MM.1S (cell line): ENCODE data around the gene PWWP2B.

Experiments
- DNase-seq: peaks from one replicate; pipeline ENCODE4 v3.0.0-alpha.2; 2015
- H2AFZ ChIP-seq: fragments of 300-600 bp; sonication (generic); 2 replicates; pipeline ENCODE4 v1.6.0; 2016; ENCODE audit warnings: antibody characterized with exemption, low read length
- H3F3A ChIP-seq: fragments of 300-600 bp; sonication (generic); 2 replicates; pipeline ENCODE4 v1.6.1; 2016; ENCODE audit warnings: mild to moderate bottlenecking, antibody characterized with exemption, low read length, moderate library complexity, mixed read lengths; ENCODE audit not compliant: insufficient read depth
- H3K27ac ChIP-seq: fragments of 300-600 bp; sonication (generic); 2 replicates; pipeline ENCODE4 v1.5.1; 2016; ENCODE audit warnings: mild to moderate bottlenecking, low read length
- H3K27me3 ChIP-seq: fragments of 300-600 bp; sonication (generic); replicated peaks from 2 replicates; pipeline ENCODE4 v1.6.0; 2016; ENCODE audit warnings: low read length; ENCODE audit not compliant: insufficient read depth
- H3K36me3 ChIP-seq: fragments of 300-600 bp; sonication (generic); replicated peaks from 2 replicates; pipeline ENCODE4 v1.6.1; 2016; ENCODE audit warnings: mild to moderate bottlenecking, low read length, mixed read lengths; ENCODE audit not compliant: insufficient read depth
- H3K4me1 ChIP-seq: fragments of 300-600 bp; sonication (generic); 2 replicates; pipeline ENCODE4 v1.6.1; 2016; ENCODE audit warnings: low read length, mixed read lengths
- H3K4me2 ChIP-seq: fragments of 300-600 bp; sonication (generic); 2 replicates; pipeline ENCODE4 v1.6.0; 2016; ENCODE audit warnings: low read depth, low read length
- H3K4me3 ChIP-seq: fragments of 300-600 bp; sonication (generic); 2 replicates; pipeline ENCODE4 v1.5.1; 2016; ENCODE audit warnings: low read length, mixed read lengths
- H3K79me2 ChIP-seq: fragments of 300-600 bp; sonication (generic); 2 replicates; pipeline ENCODE4 v1.6.1; 2016; ENCODE audit warnings: mixed run types, low read length, mixed read lengths
- H3K9ac ChIP-seq: fragments of 300-600 bp; sonication (generic); 2 replicates; pipeline ENCODE4 v1.6.1; 2016; ENCODE audit warnings: low read length, mixed read lengths
- H3K9me2 ChIP-seq: fragments of 300-600 bp; sonication (generic); replicated peaks from 2 replicates; pipeline ENCODE4 v1.6.1; 2016; ENCODE audit warnings: mild to moderate bottlenecking, low read length, mixed read lengths; ENCODE audit not compliant: insufficient read depth
- H3K9me3 ChIP-seq: fragments of 300-600 bp; sonication (generic); replicated peaks from 2 replicates; pipeline ENCODE4 v1.6.1; 2016; ENCODE audit warnings: mild to moderate bottlenecking, low read length, mixed read lengths; ENCODE audit not compliant: insufficient read depth
- H4K20me1 ChIP-seq: fragments of 300-600 bp; sonication (generic); 2 replicates; pipeline ENCODE4 v1.6.1; 2016; ENCODE audit warnings: mild to moderate bottlenecking, low read length, moderate library complexity, mixed read lengths; ENCODE audit not compliant: insufficient read depth
- CTCF ChIP-seq: fragments of 300-600 bp; sonication (generic); IDR thresholded peaks from 2 replicates; pipeline ENCODE4 v1.5.1; 2016; ENCODE audit warnings: antibody characterized with exemption, low read length, mixed read lengths
- EZH2 ChIP-seq: fragments of 300-600 bp; sonication (generic); optimal IDR thresholded peaks from 2 replicates; pipeline ENCODE3; 2017; ENCODE audit warnings: low read depth, mild to moderate bottlenecking, antibody characterized with exemption, low read length, mixed read lengths
- EZH2phosphoT487 ChIP-seq: fragments of 300-600 bp; sonication (generic); IDR thresholded peaks from 2 replicates; pipeline ENCODE4 v1.6.1; 2018; ENCODE audit warnings: antibody characterized with exemption, low read length

The PWWP2B gene

GRCh38 chr10:132444877-132445351 is 47.9 kb downstream of the PWWP2B start:
- Histone ChIP-seq H3K9me3 (no peaks in the 10 kb centered on the region), H3F3A (no peaks in the 10 kb centered on the region), H3K4me3 (no peak overlapping the region), H3K9ac (no peak overlapping the region), H3K4me2 (no peak overlapping the region), H3K9me2 (no peaks in the 10 kb centered on the region), H2AFZ (no peak overlapping the region), H3K4me1 (peaks cover 13% of the 10 kb centered on the region), H3K79me2 (no peaks in the 10 kb centered on the region), H3K27ac (no peak overlapping the region), H3K36me3 (no peaks in the 10 kb centered on the region), H4K20me1 (no peaks in the 10 kb centered on the region), H3K27me3 (no peaks in the 10 kb centered on the region)
- DNase-seq, result no peak
- no peak for TF ChIP-seq EZH2
- TF ChIP-seq EZH2phosphoT487, result no peak
- no peak for TF ChIP-seq CTCF

GRCh38 chr10:132445516-132446194 is 48.7 kb downstream of the PWWP2B start:
- H3F3A ChIP-seq, result no peaks in the 10 kb centered on the region
- H3K4me3 ChIP-seq, result no peak overlapping the region
- no peaks in the 10 kb centered on the region for H3K9me3 ChIP-seq
- no peaks in the 10 kb centered on the region for H3K27me3 ChIP-seq
- DNase-seq, result no peak
- no peak overlapping the region for H3K4me2 ChIP-seq
- no peaks in the 10 kb centered on the region for H3K79me2 ChIP-seq
- no peak overlapping the region for H3K9ac ChIP-seq
- H3K9me2 ChIP-seq, result no peaks in the 10 kb centered on the region
- no peak overlapping the region for H3K27ac ChIP-seq
- H3K4me1 ChIP-seq, result peaks cover 13% of the 10 kb centered on the region
- H2AFZ ChIP-seq, result no peak overlapping the region
- H4K20me1 ChIP-seq, result no peaks in the 10 kb centered on the region
- no peaks in the 10 kb centered on the region for H3K36me3 ChIP-seq
- TF ChIP-seq EZH2, result no peak
- no peak for TF ChIP-seq EZH2phosphoT487

- no peaks in the 10 kb centered on the region for H3K9me2 ChIP-seq
- H3K27me3 ChIP-seq, result no peaks in the 10 kb centered on the region
- no peak for TF ChIP-seq CTCF
- no peak for TF ChIP-seq EZH2phosphoT487
- no peak for TF ChIP-seq EZH2
- no peaks in the 10 kb centered on the region for H3K36me3 ChIP-seq
- H3K9me3 ChIP-seq, result no peaks in the 10 kb centered on the region
- no peak overlapping the region for H3K4me3 ChIP-seq
- H3K27ac ChIP-seq, result no peak overlapping the region
- H2AFZ ChIP-seq, result no peak overlapping the region
- no peaks in the 10 kb centered on the region for H3F3A ChIP-seq
- no peaks in the 10 kb centered on the region for H3K79me2 ChIP-seq
- H4K20me1 ChIP-seq, result no peaks in the 10 kb centered on the region
- H3K4me1 ChIP-seq, result peaks cover 13% of the 10 kb centered on the region
- H3K4me2 ChIP-seq, result no peak overlapping the region
- DNase-seq, result no peak
- H3K9ac ChIP-seq, result no peak overlapping the region
Measured at GRCh38 chr10:132446195-132446581, 49.2 kb downstream of the PWWP2B start.
